HL-60/S4 (cell line): ENCODE results near the gene LCNL1.

ENCODE experiments used
- in situ Hi-C: fragments of 300-500 bp; cut with MboI; formaldehyde crosslinking; loops from 2 replicates; pipeline ENCODE4 v1.14.3; 2022; ENCODE audit warnings: low sequenced_read_pairs

The LCNL1 gene

GRCh38 chr9:136982232-136983051 lies at the start of gene LCNL1:
TSS of gene LCNL1 (plus strand) at chr9:136982993. CDS start at chr9:136983587, 594 bp downstream.
- in situ Hi-C loops, result no loop called here

DNA sequence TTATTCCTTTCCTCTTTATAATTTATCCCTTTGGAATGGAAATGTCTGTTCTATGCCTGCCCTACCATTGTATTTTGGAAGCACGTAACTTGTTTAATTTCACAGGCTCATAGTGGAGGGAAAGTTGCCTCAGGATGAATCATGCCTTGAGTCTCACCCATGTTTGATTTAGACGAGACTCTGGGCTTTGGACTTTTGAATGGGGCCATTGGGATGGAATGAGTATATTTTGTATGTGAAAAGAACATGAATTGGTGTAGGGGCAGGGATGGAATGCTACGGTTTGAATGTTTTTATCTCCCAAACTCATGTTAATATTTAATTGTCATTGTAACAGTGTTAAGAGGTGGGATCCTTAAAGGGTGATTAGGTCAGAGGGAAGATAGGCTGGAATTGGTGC lies 48.5 kb upstream of the LCNL1 start:
- in situ Hi-C loops, result no loop called here

DNA sequence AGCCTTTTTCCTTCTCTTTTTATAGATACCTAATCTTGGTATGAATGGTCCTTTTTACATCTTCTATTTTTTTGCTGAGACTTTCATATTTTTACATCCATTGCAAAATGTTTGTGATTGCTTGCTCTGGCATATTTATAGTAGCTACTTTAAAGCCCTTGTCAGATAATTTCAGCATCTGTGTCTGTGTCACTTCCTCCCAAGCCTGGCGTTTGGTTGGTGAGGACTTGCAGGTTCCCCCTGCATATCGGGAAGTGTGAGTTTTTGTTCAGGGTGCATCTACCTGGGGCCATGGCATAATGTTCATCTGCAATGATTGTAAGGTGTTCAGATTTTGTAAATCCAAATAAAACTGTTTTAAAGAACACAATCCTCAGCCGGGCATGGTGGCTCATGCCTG lies 47.1 kb upstream of the LCNL1 start:
- in situ Hi-C loops, result no loop called here

DNA sequence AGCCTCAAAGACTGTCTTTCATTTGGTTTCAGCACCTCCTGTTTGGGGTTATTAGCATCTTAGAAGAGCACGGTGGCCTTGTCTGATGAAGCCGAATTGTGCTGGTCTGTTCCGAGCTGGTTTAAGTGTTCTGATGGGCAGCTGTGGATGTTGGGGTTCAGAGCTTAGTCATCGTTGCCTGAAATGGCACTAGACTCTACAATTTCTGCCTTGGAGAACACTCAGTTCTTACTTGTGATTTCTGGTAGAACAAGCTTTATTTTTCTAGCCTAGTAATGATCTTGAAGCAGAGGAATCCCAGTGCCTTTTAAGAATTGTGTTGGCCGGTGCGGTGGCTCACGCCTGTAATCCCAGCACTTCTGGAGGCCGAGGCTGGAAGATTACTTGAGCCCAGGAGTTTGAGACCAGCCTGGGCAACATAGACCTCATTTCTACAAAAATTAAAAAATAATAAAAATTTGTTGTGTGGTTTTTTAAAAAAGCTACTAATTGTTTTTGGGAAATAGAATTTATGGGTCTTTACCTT lies 46.1 kb upstream of the LCNL1 start:
- in situ Hi-C loops, result no loop called here

GRCh38 chr9:136937186-136938001 lies 45.4 kb upstream of the LCNL1 start:
- in situ Hi-C loops, result no loop called here

DNA sequence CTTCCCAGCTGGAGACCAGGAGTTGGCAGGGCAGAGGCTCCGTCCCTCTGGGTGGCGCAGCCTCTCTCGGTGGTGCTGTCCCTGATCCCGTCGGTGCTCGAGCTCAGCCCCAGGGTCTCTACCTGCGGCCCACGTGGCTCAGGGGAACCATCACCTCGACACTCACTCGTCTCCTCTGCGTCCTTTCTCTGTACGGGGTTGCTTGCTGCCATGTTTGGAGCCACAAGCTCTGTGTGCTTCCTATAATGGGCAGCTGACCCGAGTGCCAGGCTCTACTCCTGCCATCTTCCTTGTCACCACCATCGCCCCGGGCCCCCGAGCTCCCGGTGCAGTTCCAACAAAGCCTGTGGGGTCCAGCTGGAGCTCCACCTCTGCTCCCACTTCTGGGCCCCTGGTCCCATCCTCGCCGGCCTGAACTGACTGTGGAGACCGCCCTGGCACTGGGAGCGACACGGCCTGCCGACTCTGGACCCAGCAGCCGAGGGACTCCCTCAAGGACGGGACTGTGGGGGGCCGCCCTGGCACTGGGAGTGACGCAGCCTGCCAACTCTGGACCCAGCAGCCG lies 43.3 kb upstream of the LCNL1 start:
- in situ Hi-C loops, result no loop called here

DNA sequence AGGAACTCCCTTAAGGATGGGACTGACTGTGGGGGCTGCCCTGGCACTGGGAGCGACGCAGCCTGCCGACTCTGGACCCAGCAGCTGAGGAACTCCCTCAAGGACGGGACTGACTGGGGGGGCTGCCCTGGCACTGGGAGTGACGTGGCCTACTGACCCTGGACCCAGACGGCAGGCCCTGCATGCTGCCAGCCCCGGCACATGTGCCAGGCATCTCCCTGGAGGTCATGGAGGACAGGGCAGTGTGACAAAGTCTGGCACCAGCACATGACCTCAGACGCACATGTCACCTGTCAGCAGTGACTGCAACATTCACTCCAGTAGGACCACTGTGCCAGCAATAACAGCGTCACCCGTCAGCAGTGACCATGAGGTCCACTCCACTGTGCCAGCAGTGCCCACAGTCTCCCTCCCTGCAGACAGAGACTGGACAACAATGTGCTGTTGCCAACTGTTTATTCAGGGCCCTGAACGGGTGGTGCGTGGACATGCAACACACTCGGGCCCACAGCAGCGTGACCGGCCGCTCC lies 42.7 kb upstream of the LCNL1 start:
- in situ Hi-C loops, result no loop called here

- in situ Hi-C loops, result no loop called here
Measured at GRCh38 chr9:136940526-136941230, 42.1 kb upstream of the LCNL1 start.

DNA sequence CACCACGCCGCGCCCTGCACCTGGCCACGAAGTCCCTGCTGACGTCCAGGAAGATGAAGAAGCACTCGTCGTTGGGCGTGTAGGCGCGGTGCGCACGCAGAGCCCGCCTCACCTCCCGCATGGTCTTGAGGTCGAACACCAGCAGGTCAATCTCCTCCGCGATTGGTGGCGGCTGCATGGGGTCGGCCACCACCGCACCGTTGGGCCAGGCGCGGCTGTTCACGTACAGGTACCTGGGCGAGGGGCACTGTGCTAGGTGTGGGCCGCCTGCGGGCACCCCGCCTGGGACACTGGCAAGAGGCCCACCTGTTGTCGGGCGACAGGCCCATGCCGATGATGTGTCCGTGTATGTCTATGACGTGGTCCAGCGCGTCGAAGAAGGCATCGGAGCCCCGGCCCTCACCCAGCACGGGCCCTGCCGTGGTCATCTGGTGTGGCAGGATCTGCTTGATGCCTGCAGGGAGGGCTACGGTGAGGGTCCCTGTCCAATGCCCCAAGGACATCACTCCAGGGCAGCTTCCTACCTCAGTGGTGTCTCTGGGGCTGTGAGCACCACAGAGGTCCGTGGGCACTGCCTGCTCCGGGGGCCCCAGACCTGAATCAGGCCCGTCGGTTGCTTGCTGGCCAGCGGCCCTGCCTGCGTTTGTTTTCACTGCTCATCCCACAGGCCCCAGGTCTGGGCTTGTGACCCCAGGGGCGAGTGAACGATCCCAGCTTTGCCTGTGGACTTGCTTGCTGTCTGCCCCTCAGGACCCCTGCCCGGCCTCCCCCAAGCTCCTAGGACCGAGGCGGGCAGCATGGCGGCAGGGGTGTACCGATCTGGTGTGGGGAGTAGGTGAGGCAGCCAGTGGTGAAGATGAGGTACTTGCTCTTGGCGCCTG lies 41.3 kb upstream of the LCNL1 start:
- in situ Hi-C loops, result no loop called here

DNA sequence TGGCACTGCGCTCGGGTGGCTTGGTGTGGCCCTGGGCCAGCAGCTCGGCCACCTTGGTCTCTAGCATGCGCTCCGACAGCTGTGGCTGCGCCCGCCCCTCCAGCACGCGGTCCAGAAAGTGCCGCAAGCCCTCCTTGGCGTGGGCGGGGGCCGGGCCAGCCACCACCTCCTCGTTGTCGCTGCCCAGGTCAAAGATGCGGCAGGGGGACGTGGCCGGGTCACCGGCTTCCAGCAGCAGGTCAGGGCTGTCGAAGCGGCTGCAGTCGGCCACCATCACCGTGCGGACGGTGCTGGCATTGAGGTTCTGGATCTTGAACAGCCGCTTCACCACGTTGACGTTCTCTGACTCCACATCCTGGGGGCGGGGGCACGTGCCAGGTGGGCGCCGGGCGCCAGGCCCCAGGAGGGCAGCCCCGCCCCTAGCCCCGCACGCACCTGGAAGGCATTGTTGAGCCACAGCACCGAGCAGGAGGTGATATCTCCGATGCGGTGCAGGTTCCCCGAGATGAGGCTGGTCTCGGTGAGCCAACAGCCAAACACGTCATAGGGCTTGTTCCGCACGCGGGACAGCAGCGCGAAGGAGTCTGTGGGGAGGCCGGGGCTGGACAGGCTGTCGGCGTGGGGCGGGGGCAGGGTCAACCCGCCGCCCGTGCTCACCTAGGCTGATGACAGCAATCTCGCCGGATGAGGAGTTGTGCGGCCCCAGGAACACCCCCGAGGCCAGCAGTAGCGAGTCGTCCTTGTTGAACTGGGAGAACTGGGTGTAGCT lies 40.5 kb upstream of the LCNL1 start:
- in situ Hi-C loops, result no loop called here

- in situ Hi-C loops, result no loop called here
Measured at GRCh38 chr9:136942881-136943230, 39.9 kb upstream of the LCNL1 start.

DNA sequence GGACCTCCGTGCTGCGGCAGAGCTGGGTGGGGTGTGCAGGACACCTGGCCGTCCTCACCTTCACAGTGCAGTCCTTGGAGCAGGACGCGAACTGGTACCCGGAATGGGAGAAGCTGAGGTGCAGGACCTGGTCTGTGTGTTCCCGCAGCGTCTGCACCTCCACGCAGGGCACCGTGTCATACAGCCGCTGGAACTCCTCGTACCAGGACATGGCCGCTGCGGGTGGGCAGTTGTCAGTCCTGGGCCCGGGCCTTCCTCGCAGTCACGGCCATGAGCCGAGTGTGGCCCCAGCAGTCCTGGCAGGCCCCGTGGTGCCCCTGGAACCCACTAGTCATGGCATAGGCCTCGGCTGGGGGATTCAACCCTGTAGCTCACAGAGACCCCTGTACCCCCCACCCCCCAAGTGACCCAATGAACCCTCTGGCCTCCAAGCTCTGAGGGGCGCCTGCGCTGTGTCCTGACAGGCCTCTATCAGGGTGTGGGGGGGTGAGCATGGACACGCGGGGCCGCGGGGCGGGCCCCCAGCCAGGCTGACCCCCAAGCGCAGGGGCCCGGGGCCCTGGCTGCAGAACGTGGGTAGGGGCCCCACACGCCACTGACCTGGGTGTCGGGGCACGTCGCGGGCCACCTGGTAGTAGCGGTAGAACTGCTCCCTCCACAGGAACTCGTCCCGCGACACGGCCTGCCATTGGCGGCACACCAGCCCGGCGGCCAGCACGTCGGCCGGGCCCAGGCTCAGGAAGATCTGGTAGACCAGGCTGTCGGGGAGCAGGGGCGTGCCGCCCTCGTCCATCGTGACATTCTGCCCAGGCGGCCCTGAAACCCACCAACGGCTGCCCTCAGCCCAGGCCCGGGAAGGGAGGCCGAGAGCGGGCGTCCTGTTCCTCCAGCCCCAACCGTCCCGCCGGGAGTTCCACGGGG lies 39.2 kb upstream of the LCNL1 start:
- in situ Hi-C loops, result no loop called here

DNA sequence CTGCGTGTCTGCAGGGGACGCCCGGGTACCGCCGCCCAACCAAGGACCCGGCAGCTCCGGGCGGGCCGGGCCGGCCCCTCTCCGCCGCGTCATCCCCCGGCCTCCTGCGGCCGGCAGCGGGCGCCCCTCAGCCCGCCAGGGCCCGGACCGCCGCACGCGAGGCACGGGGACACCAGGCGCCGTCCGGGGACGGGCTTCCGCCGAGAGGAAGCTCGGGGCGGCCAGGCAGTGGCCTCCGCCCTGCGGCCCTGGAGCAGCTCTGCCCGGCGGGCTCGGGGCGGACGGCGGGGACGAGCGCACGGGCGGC lies 38.6 kb upstream of the LCNL1 start:
- in situ Hi-C loops, result no loop called here

DNA sequence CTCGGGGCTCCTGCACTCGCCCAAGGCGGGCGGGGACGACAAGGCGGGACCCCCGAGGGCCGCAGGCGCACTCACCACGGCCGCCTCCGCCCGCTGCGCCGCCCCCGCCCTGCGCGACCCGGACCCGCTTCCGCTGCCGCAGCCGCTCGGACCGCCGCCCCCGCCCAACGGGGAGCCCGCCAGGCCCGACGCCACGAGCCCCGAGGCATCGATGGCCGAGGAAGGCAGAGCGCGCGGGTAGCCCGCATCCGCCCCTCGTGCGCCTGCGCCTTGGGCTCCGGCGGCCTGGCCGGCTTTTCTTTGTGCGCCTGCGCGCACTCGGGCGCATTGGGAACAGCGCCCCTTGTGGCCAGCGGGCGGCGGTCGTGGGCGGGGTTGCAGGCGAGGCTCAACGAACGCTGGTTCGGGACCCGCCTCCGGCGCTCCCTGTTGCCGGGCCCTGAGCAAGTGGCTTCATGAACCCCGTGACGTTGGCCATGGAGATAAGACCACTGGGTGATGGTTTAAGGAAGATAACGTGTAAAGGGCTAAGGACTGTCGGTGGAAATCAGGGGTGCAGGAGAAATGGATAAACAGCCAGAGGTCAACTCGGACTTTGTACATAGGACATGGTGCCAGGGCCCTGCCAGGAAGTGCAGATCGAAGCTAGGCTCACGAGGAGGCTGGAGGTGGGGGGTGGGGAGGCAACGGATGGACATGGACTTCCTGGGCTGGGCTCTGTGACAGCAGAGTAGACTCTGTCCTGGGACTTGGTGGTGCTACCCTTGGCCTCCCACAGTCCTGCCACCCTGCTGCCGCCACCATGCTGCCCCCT lies 38.1 kb upstream of the LCNL1 start, which contains the start of the genes C8G and FBXW5:
C8G (plus strand) TSS at position 725 of the 814 bp plus-strand sequence; CDS start at position 803, 78 bp downstream.
FBXW5 (minus strand) TSS at position 220 of the 814 bp plus-strand sequence. CDS start 655 bp downstream, outside the sequence.
- in situ Hi-C loops, result no loop called here

DNA sequence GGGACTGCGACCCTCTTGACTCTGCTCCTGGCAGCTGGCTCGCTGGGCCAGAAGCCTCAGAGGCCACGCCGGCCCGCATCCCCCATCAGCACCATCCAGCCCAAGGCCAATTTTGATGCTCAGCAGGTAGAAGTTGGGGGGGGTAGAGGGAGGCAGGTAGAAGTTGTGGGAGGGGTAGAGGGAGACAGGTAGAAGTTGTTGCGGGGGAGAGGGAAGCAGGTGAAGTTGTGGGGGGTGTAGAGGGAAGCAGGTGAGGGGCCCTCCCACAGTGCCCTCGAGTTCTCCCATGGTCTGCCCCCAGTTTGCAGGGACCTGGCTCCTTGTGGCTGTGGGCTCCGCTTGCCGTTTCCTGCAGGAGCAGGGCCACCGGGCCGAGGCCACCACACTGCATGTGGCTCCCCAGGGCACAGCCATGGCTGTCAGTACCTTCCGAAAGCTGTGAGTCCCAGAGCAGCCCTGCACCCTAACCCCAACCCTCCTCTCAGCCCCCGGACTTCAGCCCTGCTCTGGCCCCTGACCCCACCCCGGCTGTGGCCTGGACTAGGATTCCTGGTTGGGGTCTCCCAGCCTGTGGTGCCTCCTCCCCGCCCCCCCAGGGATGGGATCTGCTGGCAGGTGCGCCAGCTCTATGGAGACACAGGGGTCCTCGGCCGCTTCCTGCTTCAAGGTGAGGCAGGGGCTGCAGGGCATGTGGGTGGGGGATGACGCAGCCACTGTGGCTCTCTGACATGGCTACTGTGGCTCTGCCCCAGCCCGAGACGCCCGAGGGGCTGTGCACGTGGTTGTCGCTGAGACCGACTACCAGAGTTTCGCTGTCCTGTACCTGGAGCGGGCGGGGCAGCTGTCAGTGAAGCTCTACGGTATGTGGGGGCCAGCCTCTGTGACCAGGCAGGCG lies 37.2 kb upstream of the LCNL1 start:
- in situ Hi-C loops, result no loop called here
